Measurements from ENCODE around the gene PACS2. TPM values are rescaled to one million over a fixed set of nuclear protein-coding genes. Genes with fewer than 3 reads are reported as not detected.
"Not testable (repeated sequence)": the region's sequence is repeated elsewhere in the genome, so short reads cannot be mapped to it uniquely, and the experiment has no call there.

Gene PACS2
- total RNA-seq, 1 donor from 2014 or later, result 105 TPM

GRCh38 chr14:105287249-105288102, 27.1 kb upstream of the PACS2 start:
- no peak for DNase-seq (ENCODE audit: low spot score)

GRCh38 chr14:105288936-105289335, 25.6 kb upstream of the PACS2 start:
- DNase-seq (ENCODE audit: low spot score), result not testable (repeated sequence)

DNA sequence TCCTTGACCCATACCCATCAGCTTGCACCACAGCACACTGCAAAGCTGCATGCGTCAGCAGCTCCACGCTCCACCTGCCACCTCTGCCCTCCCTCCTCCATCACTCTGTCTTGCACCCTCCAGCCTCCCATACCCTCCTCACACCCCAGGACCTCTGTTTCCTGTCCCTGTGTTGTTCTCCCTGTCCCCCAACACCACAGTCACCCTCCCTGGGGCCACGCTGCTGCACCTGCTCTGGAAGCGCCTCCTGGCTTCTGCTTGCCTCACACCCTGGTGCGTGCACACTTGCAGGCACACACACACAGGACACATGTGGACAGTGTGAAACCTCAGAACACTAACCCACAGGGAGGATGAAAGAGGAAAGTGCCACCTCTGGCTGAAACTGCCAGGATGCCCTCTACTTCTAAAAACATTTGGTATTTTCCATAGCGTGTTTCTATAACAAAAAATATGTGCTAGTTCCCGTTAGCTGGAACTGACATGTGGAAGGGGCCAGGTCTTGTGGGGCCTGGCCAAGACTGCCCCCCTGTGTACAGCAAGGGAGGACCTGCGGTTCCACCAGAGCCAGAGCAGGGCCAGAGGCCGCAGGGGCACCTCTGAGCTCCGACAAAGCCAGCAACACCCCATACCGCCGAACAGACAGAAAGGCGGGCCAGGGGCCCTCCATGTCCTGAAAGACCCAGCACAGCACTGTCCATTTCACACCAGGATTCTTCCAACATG, 23.8 kb upstream of the PACS2 start:
- DNase-seq (ENCODE audit: low spot score), result no peak

DNA sequence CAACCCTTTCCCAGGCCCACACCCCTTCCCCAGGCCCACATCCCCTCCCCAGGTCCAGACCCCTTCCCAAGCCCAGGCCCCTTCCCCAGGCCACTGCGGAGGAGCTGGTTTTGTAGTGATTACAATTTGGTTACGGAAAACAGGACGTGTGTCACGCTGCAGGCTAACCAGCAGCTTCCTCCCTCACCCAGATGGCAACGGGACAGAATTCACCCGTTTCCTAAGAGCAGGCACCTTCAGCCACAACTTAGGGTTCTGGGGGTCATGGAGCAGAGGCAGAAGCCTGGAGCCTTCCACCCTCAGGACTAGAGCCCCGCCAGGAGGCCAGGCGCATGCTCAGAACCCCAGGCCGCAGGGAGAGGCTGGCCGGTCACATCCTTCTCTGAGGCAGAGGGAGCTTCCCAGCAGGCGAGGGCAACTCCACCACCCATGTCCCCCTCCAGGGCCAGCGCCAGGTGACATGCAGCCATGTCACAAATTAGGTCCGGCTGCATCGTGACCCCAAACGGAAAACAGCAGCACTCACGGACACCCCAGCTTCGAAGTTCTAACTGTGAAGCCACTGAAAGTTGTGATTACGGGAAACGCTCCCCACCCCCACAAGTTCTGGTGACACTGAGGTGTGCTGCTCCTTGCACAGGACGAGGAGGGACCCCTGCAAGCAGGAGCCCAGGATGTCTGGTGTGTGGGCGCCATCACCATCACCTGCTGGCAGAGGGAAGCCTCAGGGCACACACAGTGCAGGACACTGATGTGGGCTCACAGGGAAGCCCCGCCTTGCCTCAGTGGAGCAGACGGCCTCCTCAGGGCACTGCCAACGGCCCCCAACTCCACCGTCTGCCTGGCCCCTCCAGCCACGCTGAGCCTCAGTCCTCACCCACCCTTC, 21.5 kb upstream of the PACS2 start:
- DNase-seq (ENCODE audit: low spot score), result no peak

GRCh38 chr14:105294142-105294597, 20.4 kb upstream of the PACS2 start:
- DNase-seq (ENCODE audit: low spot score), result no peak

DNA sequence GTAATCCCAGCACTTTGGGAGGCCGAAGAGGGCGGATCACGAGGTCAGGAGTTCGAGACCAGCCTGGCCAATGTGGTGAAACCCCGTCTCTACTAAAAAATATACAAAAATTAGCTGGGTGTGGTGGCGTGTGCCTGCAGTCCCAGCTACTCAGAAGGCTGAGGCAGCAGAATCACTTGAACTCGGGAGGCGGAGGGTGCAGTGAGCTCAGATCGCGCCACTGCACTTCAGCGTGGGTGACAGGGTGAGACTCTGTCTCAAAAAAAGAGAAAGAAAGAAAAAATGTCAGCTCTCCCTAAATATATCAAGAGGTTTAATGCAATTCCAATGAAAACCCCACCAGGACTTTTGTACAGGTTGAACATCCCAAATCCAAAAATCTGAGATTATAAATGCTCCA, 17.2 kb upstream of the PACS2 start:
- not testable (repeated sequence) for DNase-seq (ENCODE audit: low spot score)

GRCh38 chr14:105299654-105300541, 14.7 kb upstream of the PACS2 start:
- DNase-seq (ENCODE audit: low spot score), result no peak

DNA sequence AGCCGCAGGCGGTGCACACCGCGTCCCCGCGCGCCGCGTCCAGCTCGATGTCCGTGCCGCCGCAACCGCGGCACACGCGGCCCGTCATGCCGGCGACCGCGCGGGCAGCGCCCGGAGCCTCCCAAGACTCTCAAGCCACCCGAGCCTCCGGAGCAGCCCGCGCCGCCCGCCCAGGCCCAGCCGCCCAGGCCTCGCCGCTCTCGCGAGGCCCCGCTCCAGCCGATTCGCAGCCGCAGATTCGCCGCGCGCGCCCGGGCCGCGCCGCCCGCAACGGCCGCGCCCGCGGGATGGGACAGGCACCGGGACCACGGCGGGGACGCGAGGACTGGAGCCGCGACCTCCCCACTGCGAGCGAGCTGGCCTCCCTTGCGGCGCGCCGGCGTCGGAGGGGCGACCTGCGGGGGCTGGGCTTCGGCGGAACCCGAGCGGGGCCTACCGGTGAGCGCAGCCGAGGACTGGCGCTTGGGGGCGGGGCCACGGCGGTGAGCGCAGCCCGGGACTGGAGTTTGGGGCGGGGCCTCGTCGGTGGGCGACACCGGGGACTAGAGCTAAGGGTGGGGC, 13.9 kb upstream of the PACS2 start, which contains the start of gene BRF1:
BRF1 (minus strand) TSS at position 460 of the 561 bp plus-strand sequence; CDS start at position 88, 372 bp downstream.
- DNase-seq (ENCODE audit: low spot score), result peak; percentile 93

GRCh38 chr14:105301103-105301914, 13.2 kb upstream of the PACS2 start:
- DNase-seq (ENCODE audit: low spot score), result peak; percentile 98

GRCh38 chr14:105301915-105302249, 12.7 kb upstream of the PACS2 start:
- not testable (repeated sequence) for DNase-seq (ENCODE audit: low spot score)

GRCh38 chr14:105303949-105304348, 10.6 kb upstream of the PACS2 start:
- DNase-seq (ENCODE audit: low spot score), result no peak

GRCh38 chr14:105304565-105304964, 10.0 kb upstream of the PACS2 start:
- no peak for DNase-seq (ENCODE audit: low spot score)

DNA sequence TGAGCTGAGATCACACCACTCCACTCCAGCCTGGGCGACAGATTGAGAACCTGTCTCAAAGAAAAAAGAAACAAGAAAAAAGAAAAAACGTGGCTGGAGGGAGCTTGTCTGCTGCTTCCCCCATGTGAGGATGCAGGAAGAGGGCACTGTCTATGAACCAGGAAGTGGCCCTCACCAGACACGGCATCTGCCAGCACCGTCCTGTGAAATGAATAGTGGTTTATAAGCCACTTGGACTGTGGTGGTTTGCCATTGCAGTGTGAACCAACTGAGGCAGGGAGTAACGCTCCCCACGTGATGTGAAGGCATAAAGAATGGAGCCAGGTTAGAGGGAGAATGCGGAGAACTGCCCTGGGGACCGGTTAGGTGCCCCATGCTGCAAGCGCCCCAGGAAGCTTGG, 9.2 kb upstream of the PACS2 start:
- DNase-seq (ENCODE audit: low spot score), result no peak

DNA sequence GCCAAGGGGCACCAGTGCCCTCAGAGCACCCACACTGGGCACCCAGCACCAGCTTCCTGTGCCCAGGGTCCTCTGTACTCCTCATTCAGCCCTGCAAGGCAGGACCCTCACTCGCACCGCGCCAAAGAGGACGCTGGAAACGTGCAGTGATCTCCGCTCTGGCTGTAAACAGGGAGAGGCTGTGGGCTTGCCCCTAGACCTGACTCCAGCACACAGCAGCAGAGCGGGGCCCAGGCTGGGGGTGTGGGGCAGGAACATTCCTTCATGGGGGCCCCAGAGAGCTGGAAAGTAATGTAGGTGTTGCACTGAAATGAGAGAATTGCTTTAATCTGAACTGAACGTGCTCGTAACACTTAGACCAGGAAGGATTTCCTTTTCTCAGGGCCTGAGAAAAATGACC, 8.8 kb upstream of the PACS2 start:
- no peak for DNase-seq (ENCODE audit: low spot score)

DNA sequence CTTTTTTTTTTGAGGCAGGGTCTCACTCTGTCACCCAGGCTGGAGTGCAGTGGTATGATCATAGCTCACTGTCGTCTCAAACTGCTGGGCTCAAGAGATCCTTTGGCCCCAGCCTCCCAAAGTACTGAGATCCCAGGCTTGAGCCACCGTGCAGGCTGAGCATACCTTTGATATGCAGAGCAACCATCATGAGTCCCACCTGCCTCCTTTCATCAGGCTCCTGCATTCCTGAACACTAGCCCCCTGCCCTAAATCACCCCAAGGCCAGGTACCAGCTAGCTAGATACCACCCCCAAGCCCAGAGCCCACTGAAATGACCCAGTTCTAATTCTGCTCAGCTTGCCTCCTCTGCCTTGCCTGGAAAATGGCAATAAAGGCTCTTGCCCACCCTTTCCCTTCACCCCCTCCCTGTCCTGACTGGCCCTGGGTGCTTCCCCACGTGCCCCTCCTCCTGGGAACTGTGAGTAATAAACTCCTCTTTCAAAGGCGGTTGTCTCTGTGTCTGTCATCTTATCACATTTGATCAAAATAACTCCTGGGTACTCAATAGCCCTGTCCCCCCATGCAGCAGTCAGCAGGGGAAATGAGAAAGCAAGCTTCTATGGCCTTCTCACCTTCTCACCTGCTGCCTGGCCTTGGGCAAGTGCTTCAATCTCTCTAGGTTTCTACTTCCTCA, 7.4 kb upstream of the PACS2 start:
- DNase-seq (ENCODE audit: low spot score), result no peak

- no peak for DNase-seq (ENCODE audit: low spot score)
Measured at GRCh38 chr14:105309371-105309770, 5.2 kb upstream of the PACS2 start.

DNA sequence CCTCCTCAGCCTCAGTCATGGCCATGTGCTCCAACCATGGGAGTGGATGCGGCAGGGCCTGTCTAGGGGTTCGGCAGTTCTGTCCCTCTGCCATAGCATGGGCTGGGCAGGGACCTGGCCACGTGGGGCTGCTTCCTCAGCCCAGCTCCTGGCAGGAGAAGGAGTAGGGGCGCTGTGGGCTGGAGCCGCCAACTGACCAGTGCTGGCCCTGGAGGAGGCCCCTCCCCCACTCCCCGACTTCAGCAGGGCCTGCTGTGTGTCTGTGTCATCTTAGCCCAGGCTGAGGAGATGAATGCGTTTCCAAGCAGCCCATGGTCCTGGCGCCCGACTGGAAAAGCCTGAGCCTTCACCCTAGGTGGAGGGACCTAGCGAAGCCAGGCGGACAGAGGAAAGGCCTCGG, 2.7 kb upstream of the PACS2 start:
- DNase-seq (ENCODE audit: low spot score), result no peak

DNA sequence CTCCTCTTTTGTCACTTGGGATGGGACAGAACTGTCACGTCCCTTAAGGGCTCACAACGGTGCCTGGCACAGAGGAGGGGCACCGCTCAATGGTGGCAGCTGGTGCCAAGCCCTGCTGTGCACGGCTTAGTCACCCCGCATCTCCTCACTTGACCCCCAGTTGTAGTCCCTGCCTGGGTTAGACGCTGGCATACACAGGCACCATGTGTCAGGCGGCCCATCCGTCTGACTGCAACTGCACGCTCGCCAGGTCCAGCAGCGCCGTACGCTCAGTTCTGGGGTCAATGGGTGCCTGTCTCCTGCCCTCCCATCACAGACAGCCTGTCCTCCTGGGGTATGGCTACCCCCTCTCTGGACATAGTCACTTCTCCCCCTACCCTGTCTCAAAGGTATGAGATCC, 1.6 kb upstream of the PACS2 start:
- DNase-seq (ENCODE audit: low spot score), result no peak
